Medulla oblongata (tissue), 1 donor: ENCODE measurements around the gene PTPN13.

ENCODE experiments used
- DNase-seq: peaks from one replicate; pipeline ENCODE4 v3.0.0-alpha.2; 2015; ENCODE audit errors: extremely low spot score

PTPN13 gene, protein sequence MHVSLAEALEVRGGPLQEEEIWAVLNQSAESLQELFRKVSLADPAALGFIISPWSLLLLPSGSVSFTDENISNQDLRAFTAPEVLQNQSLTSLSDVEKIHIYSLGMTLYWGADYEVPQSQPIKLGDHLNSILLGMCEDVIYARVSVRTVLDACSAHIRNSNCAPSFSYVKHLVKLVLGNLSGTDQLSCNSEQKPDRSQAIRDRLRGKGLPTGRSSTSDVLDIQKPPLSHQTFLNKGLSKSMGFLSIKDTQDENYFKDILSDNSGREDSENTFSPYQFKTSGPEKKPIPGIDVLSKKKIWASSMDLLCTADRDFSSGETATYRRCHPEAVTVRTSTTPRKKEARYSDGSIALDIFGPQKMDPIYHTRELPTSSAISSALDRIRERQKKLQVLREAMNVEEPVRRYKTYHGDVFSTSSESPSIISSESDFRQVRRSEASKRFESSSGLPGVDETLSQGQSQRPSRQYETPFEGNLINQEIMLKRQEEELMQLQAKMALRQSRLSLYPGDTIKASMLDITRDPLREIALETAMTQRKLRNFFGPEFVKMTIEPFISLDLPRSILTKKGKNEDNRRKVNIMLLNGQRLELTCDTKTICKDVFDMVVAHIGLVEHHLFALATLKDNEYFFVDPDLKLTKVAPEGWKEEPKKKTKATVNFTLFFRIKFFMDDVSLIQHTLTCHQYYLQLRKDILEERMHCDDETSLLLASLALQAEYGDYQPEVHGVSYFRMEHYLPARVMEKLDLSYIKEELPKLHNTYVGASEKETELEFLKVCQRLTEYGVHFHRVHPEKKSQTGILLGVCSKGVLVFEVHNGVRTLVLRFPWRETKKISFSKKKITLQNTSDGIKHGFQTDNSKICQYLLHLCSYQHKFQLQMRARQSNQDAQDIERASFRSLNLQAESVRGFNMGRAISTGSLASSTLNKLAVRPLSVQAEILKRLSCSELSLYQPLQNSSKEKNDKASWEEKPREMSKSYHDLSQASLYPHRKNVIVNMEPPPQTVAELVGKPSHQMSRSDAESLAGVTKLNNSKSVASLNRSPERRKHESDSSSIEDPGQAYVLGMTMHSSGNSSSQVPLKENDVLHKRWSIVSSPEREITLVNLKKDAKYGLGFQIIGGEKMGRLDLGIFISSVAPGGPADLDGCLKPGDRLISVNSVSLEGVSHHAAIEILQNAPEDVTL (N-terminal part only)

DNA sequence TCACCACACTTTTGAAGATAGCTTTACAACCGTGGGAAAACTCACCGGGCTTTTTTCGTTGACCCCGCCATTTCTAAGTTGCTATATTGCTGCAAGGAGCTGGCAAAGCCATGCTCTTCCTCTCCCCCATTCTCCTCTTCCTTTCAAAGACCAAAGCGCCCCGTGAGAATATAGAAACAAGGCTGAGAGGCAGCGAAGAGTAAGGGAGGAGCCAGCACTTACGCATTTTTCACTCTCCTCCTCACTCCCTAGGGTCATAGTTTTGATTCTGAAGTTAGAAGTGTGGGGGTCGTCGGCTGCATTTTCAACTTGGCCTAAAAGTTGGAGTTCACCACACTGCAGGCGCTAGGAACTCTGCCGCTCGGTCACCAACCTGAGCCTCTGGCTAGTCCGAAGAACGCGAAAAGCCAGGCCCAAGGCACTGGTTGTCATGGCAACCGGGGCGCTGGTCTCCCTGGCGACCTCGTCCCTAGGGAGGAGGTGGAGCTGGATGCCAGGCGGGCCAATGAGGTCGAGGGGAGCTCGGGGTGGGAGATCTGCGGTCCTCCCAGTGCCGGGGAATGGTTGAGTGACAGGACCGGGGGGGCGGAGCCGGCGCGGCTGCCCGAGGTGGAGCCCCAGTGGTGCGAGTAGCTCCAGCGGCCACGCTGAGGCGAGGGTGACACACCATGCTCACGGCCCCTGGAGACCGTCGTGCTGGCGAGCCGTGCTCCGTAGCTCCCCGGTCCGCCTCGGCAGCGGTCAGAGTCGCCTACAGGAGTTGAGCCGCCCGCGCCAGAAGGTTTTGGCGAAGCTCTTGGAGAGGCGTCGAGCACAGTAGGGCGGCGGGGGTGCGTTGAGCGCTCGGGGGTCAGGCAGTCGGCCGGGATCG is at the start of gene PTPN13:
PTPN13 (plus strand) TSS at position 628 of the 871 bp plus-strand sequence. CDS start 40,942 bp downstream, outside the sequence.
- peak; percentile 100 for DNase-seq

DNA sequence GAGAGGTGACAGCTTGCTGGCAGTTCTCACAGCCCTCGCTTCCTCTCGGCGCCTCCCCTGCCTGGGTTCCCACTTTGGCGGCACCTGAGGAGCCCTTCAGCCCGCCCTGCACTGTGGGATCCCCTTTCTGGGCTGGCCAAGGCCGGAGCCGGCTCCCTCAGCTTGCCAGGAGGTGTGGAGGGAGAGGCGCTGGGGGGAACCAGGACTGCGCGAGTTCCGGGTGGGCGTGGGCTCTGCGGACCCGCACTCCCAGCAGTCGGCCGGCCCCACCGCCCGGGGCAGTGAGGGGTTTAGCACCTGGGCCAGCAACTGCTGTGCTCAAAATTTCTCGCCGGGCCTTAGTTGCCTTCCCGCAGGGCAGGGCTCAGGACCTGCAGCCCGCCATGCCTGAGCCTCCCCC is 47.0 kb upstream of the PTPN13 start:
- no peak for DNase-seq

- no peak for DNase-seq
Measured at GRCh38 chr4:86549163-86549788, 44.8 kb upstream of the PTPN13 start.

- DNase-seq: no peak
Measured at GRCh38 chr4:86551387-86551786, 42.7 kb upstream of the PTPN13 start.

GRCh38 chr4:86554646-86555045 is 39.5 kb upstream of the PTPN13 start:
- no peak for DNase-seq

DNA sequence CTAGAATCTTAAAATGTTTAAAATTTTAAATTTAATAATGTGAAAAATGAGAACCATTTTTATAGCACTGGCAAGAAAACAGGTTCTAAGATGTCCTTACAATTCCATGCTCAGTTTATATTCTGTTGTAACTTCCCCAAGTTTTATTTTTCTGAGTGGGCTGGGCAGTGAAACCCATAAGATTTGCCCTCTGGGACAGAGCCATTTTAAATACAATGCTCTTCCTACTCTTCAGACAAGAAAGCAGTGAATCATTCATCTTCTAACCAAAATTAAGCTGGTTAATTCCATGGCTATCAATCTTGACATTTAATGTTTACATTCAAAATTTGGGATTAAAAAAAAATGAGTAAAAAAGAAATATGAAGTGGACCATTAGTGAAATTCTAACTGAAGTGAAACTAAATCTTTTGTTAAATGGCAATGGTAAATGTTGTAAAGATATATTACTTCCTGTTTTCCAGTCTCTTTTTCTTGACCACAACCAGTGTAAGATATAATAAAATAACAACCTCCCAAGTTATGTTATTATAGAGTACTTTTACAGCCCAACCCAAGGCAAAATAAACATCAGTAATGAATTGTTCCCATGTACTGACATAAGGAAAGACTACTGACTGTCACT is 37.2 kb upstream of the PTPN13 start:
- no peak for DNase-seq

DNA sequence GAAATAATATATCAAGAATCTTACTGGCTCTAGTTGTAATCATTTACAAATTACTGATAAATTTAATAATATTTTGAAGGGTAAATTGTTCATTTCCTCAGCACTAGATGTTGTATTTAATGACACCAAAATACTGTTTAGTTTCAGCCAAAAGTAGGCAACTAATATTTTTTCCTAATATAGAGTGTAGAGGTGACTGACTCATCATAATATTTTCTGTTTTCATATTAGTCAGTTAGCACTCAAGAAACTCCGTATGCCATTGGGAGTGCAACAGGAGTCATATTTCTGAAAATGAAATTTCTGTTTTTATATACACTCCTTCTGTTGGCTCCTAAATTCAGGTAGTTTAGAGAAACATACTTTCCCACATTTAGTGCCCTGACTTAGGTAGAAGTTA is 36.6 kb upstream of the PTPN13 start:
- DNase-seq: no peak

DNA sequence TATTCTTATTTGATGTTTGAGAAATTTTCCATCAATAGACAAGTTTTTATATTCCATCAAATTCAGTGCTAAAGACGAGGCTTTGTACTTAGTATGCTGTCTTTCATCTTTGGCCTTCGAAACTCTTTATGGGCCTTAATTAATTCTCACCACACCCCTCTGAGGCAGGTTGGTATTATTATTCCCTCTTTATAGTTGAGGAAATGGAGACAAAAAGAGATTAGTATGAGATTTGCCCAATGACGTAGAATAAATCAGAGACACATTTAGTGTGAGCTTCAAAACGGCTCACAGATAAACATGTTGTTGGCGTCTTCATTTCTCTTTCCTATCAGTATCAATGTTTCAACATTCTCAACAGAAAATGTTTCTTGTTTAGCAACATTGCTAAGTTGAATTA is 35.9 kb upstream of the PTPN13 start:
- no peak for DNase-seq

DNA sequence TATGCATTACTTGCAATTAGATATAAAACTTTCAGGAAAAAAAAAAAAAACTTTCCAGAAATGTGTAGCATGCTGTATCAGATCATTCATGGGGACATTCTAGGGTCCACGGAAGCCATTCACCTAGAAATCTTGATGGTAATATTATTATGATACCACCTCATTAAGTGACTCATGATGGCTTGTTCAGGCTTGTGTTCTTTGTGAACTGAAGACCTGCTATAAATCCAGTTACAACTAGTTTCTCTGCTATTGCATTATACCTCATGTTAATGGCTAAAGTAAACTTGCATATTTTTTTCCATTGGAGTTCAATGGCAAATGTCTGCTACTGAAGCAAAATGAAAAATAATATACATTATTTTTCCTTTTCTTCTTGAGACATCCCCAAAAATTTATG is 35.3 kb upstream of the PTPN13 start:
- DNase-seq: no peak

- DNase-seq: no peak
Measured at GRCh38 chr4:86560447-86560846, 33.7 kb upstream of the PTPN13 start.

GRCh38 chr4:86561256-86561655 is 32.9 kb upstream of the PTPN13 start:
- DNase-seq: no peak

GRCh38 chr4:86563416-86563815 is 30.7 kb upstream of the PTPN13 start:
- no peak for DNase-seq

GRCh38 chr4:86564795-86565194 is 29.3 kb upstream of the PTPN13 start:
- peak; percentile 23 for DNase-seq

- no peak for DNase-seq
Measured at GRCh38 chr4:86565651-86566050, 28.5 kb upstream of the PTPN13 start.

DNA sequence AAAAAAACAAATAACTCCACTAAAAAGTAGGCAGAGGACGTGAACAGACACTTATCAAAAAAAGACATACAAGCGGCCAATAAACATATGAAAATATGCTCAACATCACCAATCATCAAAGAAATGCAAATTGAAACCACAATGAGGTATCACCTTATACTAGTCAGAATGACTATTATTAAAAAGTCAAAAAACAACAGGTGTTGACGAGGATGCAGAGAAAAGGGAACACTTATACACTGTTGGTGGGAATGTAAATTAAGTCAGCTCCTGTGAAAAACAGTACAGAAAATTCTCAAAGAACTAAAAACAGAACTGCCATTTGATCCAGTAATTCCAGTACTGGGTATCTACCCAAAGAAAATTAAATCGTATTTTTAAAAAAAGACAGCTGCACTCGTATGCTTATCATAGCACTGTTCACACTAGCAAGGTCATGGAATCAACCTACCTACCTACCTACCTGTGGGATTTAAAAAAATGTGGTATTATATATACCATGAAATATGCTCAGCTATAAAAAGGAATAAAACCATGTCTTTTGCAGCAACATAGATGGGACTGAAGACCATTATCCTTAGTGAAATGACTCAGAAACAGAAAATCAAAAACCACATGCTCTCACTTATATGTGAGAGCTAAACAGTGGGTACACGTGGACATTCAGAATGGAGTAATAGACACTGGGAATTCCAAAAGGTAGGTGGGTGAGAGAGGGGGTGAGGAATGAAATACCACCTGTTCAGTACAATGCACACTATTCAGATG is 24.8 kb upstream of the PTPN13 start:
- no peak for DNase-seq

- DNase-seq: no peak
Measured at GRCh38 chr4:86579941-86580340, 14.2 kb upstream of the PTPN13 start.

DNA sequence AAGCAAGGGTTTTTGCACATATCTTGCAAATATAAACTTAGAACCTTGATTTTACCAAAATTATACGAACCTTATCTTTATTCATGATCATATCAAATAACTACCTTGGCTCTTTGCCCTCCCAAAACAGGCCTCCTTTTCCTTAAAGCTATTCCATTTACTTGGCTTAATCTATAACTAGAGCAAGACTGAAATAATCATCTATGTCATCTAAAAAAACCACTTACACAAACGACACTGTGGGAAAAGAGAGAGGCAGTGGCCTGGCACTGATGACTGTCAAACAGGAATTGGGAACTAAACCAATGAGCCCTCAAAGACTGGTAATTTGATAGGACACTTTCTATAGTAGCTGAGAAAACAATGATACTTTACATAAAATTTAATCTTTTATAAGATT is 11.7 kb upstream of the PTPN13 start:
- DNase-seq: no peak

- DNase-seq: no peak
Measured at GRCh38 chr4:86586160-86586572, 7.9 kb upstream of the PTPN13 start.

DNA sequence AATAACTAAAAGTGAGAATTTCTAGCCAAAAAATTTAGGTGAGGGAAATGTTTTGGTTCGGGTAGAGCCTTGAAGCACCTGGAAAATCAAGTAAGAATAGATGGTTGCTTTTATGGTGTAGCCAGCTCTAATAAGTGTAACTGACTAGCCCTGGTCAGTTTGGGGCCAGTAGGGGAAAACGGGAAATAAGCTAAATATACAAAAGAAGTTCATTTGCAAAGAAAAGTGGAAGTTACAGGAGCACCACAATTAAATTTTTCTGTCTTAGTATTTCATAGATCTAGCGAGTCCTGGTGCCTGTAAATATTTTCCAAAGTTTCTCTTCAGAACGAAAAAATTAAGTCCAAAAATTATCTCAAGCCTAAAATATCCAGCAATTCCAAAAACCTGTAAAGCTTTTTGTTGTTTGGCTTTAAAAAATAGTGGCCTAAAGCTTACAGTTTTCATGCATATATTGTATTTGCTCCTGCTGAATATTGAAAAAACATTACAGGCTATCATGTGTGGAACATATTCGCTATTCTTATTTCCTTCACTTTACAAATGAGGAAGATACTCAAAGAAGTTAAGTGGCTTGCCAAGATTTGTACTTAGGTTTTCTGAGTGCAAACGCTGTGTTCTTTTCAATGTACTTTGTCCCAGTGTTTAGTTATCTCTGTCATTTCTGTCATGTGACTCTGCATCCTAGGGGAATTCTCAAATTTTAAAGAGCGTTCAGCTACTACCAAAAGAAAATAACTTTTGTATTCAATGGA is 7.3 kb upstream of the PTPN13 start:
- no peak for DNase-seq
